Stimulated activated CD8-positive, alpha-beta memory T cell treated with anti-CD3 and anti-CD28 coated beads, Interleukin-7, amount 100 ng/mL, for 1 hour (primary cell): ENCODE data around the gene RAB22A.
"Not testable (repeated sequence)": the region's sequence is repeated elsewhere in the genome, so short reads cannot be mapped to it uniquely, and the experiment has no call there.

Experiments
- DNase-seq, 2 donors: peaks; one replicate each; pipeline ENCODE4 v3.0.0-alpha.2; 2020; ENCODE audit warnings: low read depth in 2 of 2

Gene RAB22A

GRCh38 chr20:58408603-58409246 is 99.2 kb downstream of the RAB22A start:
- DNase-seq = no peak

- not testable (repeated sequence) for DNase-seq
Observed at GRCh38 chr20:58414216-58414615, 104.7 kb downstream of the RAB22A start.

GRCh38 chr20:58414786-58415185 is 105.3 kb downstream of the RAB22A start:
- not testable (repeated sequence) for DNase-seq

GRCh38 chr20:58416057-58416456 is 106.5 kb downstream of the RAB22A start:
- DNase-seq = no peak

- DNase-seq = no peak
Observed at GRCh38 chr20:58416835-58417234, 107.3 kb downstream of the RAB22A start.
